NCI-H1105 (cell line): Measurements from ENCODE around the gene SKAP1.
"Not testable (repeated sequence)": the region's sequence is repeated elsewhere in the genome, so short reads cannot be mapped to it uniquely, and the experiment has no call there.

ENCODE experiments used
- DNase-seq: peaks from one replicate; lab custom pipeline; 2025; lab: John Stamatoyannopoulos, UW

SKAP1 gene

GRCh38 chr17:48285614-48286013 is 144.4 kb downstream of the SKAP1 start:
- no peak for DNase-seq

- no peak for DNase-seq
Observed at GRCh38 chr17:48283907-48284306, 146.1 kb downstream of the SKAP1 start.

GRCh38 chr17:48283411-48283810 is 146.6 kb downstream of the SKAP1 start:
- no peak for DNase-seq

GRCh38 chr17:48282303-48282702 is 147.7 kb downstream of the SKAP1 start:
- DNase-seq = no peak

- no peak for DNase-seq
Observed at GRCh38 chr17:48278760-48279491, 151.1 kb downstream of the SKAP1 start.

- DNase-seq = no peak
Observed at GRCh38 chr17:48276776-48277175, 153.2 kb downstream of the SKAP1 start.

GRCh38 chr17:48270899-48271298 is 159.1 kb downstream of the SKAP1 start:
- DNase-seq = no peak

- DNase-seq = no peak
Observed at GRCh38 chr17:48269209-48269608, 160.8 kb downstream of the SKAP1 start.

- DNase-seq = no peak
Observed at GRCh38 chr17:48263731-48264035, 166.3 kb downstream of the SKAP1 start.

- no peak for DNase-seq
Observed at GRCh38 chr17:48262982-48263730, 166.9 kb downstream of the SKAP1 start.

GRCh38 chr17:48261297-48261880 is 168.6 kb downstream of the SKAP1 start:
- DNase-seq = no peak

GRCh38 chr17:48259694-48260291 is 170.2 kb downstream of the SKAP1 start:
- DNase-seq = no peak

GRCh38 chr17:48258331-48258730 is 171.7 kb downstream of the SKAP1 start:
- no peak for DNase-seq

GRCh38 chr17:48255759-48256158 is 174.3 kb downstream of the SKAP1 start:
- no peak for DNase-seq

- no peak for DNase-seq
Observed at GRCh38 chr17:48254896-48255295, 175.1 kb downstream of the SKAP1 start.

GRCh38 chr17:48253975-48254374 is 176.0 kb downstream of the SKAP1 start:
- DNase-seq = no peak

GRCh38 chr17:48251950-48252349 is 178.1 kb downstream of the SKAP1 start:
- DNase-seq = no peak

- no peak for DNase-seq
Observed at GRCh38 chr17:48250949-48251348, 179.1 kb downstream of the SKAP1 start.

GRCh38 chr17:48250059-48250458 is 180.0 kb downstream of the SKAP1 start:
- DNase-seq = not testable (repeated sequence)

- no peak for DNase-seq
Observed at GRCh38 chr17:48247603-48248002, 182.4 kb downstream of the SKAP1 start.

GRCh38 chr17:48247038-48247437 is 183.0 kb downstream of the SKAP1 start:
- no peak for DNase-seq

GRCh38 chr17:48246612-48247011 is 183.4 kb downstream of the SKAP1 start:
- DNase-seq = no peak

- not testable (repeated sequence) for DNase-seq
Observed at GRCh38 chr17:48245465-48246033, 184.5 kb downstream of the SKAP1 start.
